KMS-11 (cell line): Measurements from ENCODE around the gene PHF21B.
"Not testable (repeated sequence)": the region's sequence is repeated elsewhere in the genome, so short reads cannot be mapped to it uniquely, and the experiment has no call there.

ENCODE experiments used
- H2AFZ ChIP-seq: fragments of 200-600 bp; sonication (generic); 2 replicates; pipeline ENCODE4 v1.6.1; 2016; ENCODE audit warnings: antibody characterized with exemption, mixed run types, low read depth
- H3K27ac ChIP-seq: fragments of 200-600 bp; sonication (generic); 2 replicates; pipeline ENCODE4 v1.6.1; 2016; ENCODE audit warnings: mild to moderate bottlenecking, mixed run types
- H3K27me3 ChIP-seq: fragments of 200-600 bp; sonication (generic); 2 replicates; pipeline ENCODE4 v1.6.1; 2017; ENCODE audit warnings: mild to moderate bottlenecking, low read depth, mixed run types, moderate library complexity; ENCODE audit not compliant: insufficient read depth
- H3K36me3 ChIP-seq: fragments of 200-600 bp; sonication (generic); 2 replicates; pipeline ENCODE4 v1.6.1; 2017; ENCODE audit warnings: mild to moderate bottlenecking, mixed run types; ENCODE audit not compliant: insufficient read depth
- H3K4me1 ChIP-seq: fragments of 200-600 bp; sonication (generic); 2 replicates; pipeline ENCODE4 v1.6.1; 2016; ENCODE audit warnings: mild to moderate bottlenecking, low read depth, mixed run types; ENCODE audit not compliant: poor library complexity, severe bottlenecking
- H3K4me2 ChIP-seq: fragments of 200-600 bp; sonication (generic); 2 replicates; pipeline ENCODE4 v1.7.0; 2016; ENCODE audit warnings: mild to moderate bottlenecking, mixed run types
- H3K4me3 ChIP-seq: fragments of 200-600 bp; sonication (generic); IDR thresholded peaks from 2 replicates; pipeline ENCODE4 v1.6.1; 2017; ENCODE audit warnings: low read depth, low read length, mixed read lengths; ENCODE audit not compliant: insufficient read depth
- H3K79me2 ChIP-seq: fragments of 200-600 bp; sonication (generic); 2 replicates; pipeline ENCODE4 v1.6.1; 2016; ENCODE audit warnings: low read depth, mixed run types; ENCODE audit not compliant: insufficient read depth
- H3K9ac ChIP-seq: fragments of 200-600 bp; sonication (generic); 2 replicates; pipeline ENCODE4 v1.6.1; 2016; ENCODE audit warnings: mild to moderate bottlenecking, mixed run types
- H4K20me1 ChIP-seq: fragments of 200-600 bp; sonication (generic); 2 replicates; pipeline ENCODE4 v1.6.1; 2016; ENCODE audit warnings: mild to moderate bottlenecking, mixed run types; ENCODE audit not compliant: insufficient read depth
- CTCF ChIP-seq: fragments of 200-600 bp; sonication (generic); conservative IDR thresholded peaks from 2 replicates; pipeline ENCODE4 v1.6.1; 2017; ENCODE audit warnings: low read depth, mild to moderate bottlenecking, antibody characterized with exemption, low read length, moderate library complexity, mixed read lengths

The PHF21B gene

GRCh38 chr22:44855855-44856254 lies 153.9 kb downstream of the PHF21B start:
- Histone ChIP-seq H3K9ac (no peak overlapping the region), H3K27ac (no peak overlapping the region), H4K20me1 (no peaks in the 10 kb centered on the region), H3K27me3 (peaks cover 7% of the 10 kb centered on the region; the same call in 1 of the 2 replicates), H3K79me2 (no peaks in the 10 kb centered on the region), H3K4me2 (no peak overlapping the region), H3K4me1 (no peaks in the 10 kb centered on the region), H3K36me3 (no peaks in the 10 kb centered on the region), H2AFZ (no peak overlapping the region), H3K4me3 (no peak overlapping the region)
- TF ChIP-seq CTCF, result no peak

- H4K20me1 ChIP-seq, H3K4me1 ChIP-seq, H2AFZ ChIP-seq, H3K4me3 ChIP-seq, H3K27ac ChIP-seq, H3K4me2 ChIP-seq, H3K79me2 ChIP-seq, H3K27me3 ChIP-seq, H3K9ac ChIP-seq, H3K36me3 ChIP-seq: not testable (repeated sequence)
Observed at GRCh38 chr22:44854641-44855040, 155.2 kb downstream of the PHF21B start.

GRCh38 chr22:44850946-44851345 lies 158.9 kb downstream of the PHF21B start:
- no peaks in the 10 kb centered on the region for H3K36me3 ChIP-seq
- no peaks in the 10 kb centered on the region for H3K79me2 ChIP-seq
- no peak overlapping the region for H2AFZ ChIP-seq
- H3K9ac ChIP-seq, result no peak overlapping the region
- no peak overlapping the region for H3K4me2 ChIP-seq
- H3K27me3 ChIP-seq, result peaks cover 7% of the 10 kb centered on the region; the same call in 1 of the 2 replicates
- no peak for TF ChIP-seq CTCF
- H4K20me1 ChIP-seq, result no peaks in the 10 kb centered on the region
- no peak overlapping the region for H3K4me3 ChIP-seq
- H3K4me1 ChIP-seq, result no peaks in the 10 kb centered on the region
- H3K27ac ChIP-seq, result no peak overlapping the region

GRCh38 chr22:44848791-44849420 lies 160.9 kb downstream of the PHF21B start:
- Histone ChIP-seq H3K79me2 (no peaks in the 10 kb centered on the region), H2AFZ (no peak overlapping the region), H3K4me3 (no peak overlapping the region), H4K20me1 (no peaks in the 10 kb centered on the region), H3K4me1 (no peaks in the 10 kb centered on the region), H3K27ac (no peak overlapping the region), H3K27me3 (peaks cover 3% of the 10 kb centered on the region; the same call in 1 of the 2 replicates), H3K4me2 (no peak overlapping the region), H3K9ac (no peak overlapping the region), H3K36me3 (no peaks in the 10 kb centered on the region)
- no peak for TF ChIP-seq CTCF

- no peaks in the 10 kb centered on the region for H3K4me1 ChIP-seq
- no peak overlapping the region for H2AFZ ChIP-seq
- TF ChIP-seq CTCF, result no peak
Observed at GRCh38 chr22:44848296-44848741, 161.5 kb downstream of the PHF21B start.

More at GRCh38 chr22:44848296-44848741, 161.5 kb downstream of the PHF21B start:
- Histone ChIP-seq H3K36me3 (no peaks in the 10 kb centered on the region), H3K27ac (no peak overlapping the region), H3K9ac (no peak overlapping the region), H4K20me1 (no peaks in the 10 kb centered on the region), H3K4me2 (no peak overlapping the region), H3K79me2 (no peaks in the 10 kb centered on the region), H3K4me3 (no peak overlapping the region), H3K27me3 (peaks cover 3% of the 10 kb centered on the region; the same call in 1 of the 2 replicates)
